Measurements from ENCODE around the gene NUP107. TPM values are rescaled to one million over a fixed set of nuclear protein-coding genes. Genes with fewer than 3 reads are reported as not detected.

Gene NUP107
- total RNA-seq, 2 experiments from 2014 or later: 106 to 126 TPM

- POLR2A ChIA-PET: interaction anchor here (1.2 kb wide), 1 partner anchor 13 kb away, joined by 4 read pairs; no protein-coding TSS in a partner anchor
- Histone ChIP-seq H3K27ac (ENCODE audit: low read depth, low read length, poor library complexity, severe bottlenecking) (no peak overlapping the region), H3K79me2 (ENCODE audit: insufficient read depth, low read depth, low read length) (no peaks in the 10 kb centered on the region), H3K4me2 (ENCODE audit: low read length) (no peak overlapping the region), H4K20me1 (ENCODE audit: insufficient read depth, low read length) (no peaks in the 10 kb centered on the region), H3K4me3 (ENCODE audit: low read depth, low read length, poor library complexity, severe bottlenecking) (no peak overlapping the region), H3K36me3 (ENCODE audit: insufficient read depth, low read length) (peaks cover 31% of the 10 kb centered on the region), H3K4me1 (ENCODE audit: insufficient read depth, low read length, poor library complexity, severe bottlenecking) (peaks cover 24% of the 10 kb centered on the region), H2AFZ (ENCODE audit: low read length) (no peak overlapping the region), H3K9me3 (ENCODE audit: low read length) (no peaks in the 10 kb centered on the region), H3K9me2 (ENCODE audit: insufficient read depth, low read length) (no peaks in the 10 kb centered on the region)
- BruUV-seq (replicated peaks): TSS peak; percentile 9
- TF ChIP-seq, protein P1, sequence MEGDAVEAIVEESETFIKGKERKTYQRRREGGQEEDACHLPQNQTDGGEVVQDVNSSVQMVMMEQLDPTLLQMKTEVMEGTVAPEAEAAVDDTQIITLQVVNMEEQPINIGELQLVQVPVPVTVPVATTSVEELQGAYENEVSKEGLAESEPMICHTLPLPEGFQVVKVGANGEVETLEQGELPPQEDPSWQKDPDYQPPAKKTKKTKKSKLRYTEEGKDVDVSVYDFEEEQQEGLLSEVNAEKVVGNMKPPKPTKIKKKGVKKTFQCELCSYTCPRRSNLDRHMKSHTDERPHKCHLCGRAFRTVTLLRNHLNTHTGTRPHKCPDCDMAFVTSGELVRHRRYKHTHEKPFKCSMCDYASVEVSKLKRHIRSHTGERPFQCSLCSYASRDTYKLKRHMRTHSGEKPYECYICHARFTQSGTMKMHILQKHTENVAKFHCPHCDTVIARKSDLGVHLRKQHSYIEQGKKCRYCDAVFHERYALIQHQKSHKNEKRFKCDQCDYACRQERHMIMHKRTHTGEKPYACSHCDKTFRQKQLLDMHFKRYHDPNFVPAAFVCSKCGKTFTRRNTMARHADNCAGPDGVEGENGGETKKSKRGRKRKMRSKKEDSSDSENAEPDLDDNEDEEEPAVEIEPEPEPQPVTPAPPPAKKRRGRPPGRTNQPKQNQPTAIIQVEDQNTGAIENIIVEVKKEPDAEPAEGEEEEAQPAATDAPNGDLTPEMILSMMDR (conservative IDR thresholded peaks at IDR 0.05; ENCODE audit: low read length): peak; percentile 40; the same call in 1 of the 2 replicates
- TF ChIP-seq EZH2phosphoT487 (IDR thresholded peaks at IDR 0.05; ENCODE audit: borderline replicate concordance, low read depth, low read length): no peak
- no peak for DNase-seq (ENCODE audit: low spot score)
- CTCF ChIA-PET (ENCODE audit: unreplicated experiment): no interaction called here
- intact Hi-C loops (cut with micrococcal nuclease; ENCODE audit: unreplicated experiment): loop anchor here (10.0 kb wide), 2 partner anchors 310 to 440 kb away; partner anchors contain the start of gene IL26
These were observed 21.7 kb upstream of the NUP107 start for GRCh38 chr12:68665016-68665569.

DNA sequence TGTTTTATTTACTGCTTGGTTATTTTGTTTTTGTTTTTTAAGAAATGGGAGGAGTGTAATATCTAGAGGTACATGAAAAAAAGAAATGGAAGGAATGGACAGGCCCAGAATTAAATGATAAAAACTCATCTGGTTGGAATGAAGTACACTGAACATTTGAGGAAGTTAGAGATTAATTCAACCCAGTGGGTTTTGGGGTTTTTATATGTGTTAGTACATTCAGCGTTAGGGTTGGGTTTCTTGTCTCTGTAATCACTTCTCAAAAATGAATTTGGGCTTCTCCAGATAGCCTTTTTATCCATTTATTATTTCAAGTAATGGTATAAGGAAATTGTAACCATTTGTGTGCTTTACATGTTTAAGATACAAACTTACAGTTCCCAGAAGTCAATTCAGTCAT is 19.5 kb upstream of the NUP107 start:
- H4K20me1 ChIP-seq (ENCODE audit: insufficient read depth, low read length): no peaks in the 10 kb centered on the region
- no TSS peak for BruUV-seq (replicated peaks)
- no peak overlapping the region for H3K4me3 ChIP-seq (ENCODE audit: low read depth, low read length, poor library complexity, severe bottlenecking)
- ChIA-PET POLR2A (no interaction called here), CTCF (ENCODE audit: unreplicated experiment) (no interaction called here)
- no peaks in the 10 kb centered on the region for H3K79me2 ChIP-seq (ENCODE audit: insufficient read depth, low read depth, low read length)
- H2AFZ ChIP-seq (ENCODE audit: low read length): no peak overlapping the region
- peaks cover 13% of the 10 kb centered on the region for H3K36me3 ChIP-seq (ENCODE audit: insufficient read depth, low read length)
- TF ChIP-seq, protein P1 (conservative IDR thresholded peaks at IDR 0.05; ENCODE audit: low read length): no peak
- no peak for TF ChIP-seq EZH2phosphoT487 (IDR thresholded peaks at IDR 0.05; ENCODE audit: borderline replicate concordance, low read depth, low read length)
- no peak for DNase-seq (ENCODE audit: low spot score)
- no peak overlapping the region for H3K27ac ChIP-seq (ENCODE audit: low read depth, low read length, poor library complexity, severe bottlenecking)
- intact Hi-C loops (cut with micrococcal nuclease; ENCODE audit: unreplicated experiment): loop anchor here (10.0 kb wide), 2 partner anchors 312 to 442 kb away; partner anchors contain the start of gene IL26
- no peak overlapping the region for H3K4me2 ChIP-seq (ENCODE audit: low read length)
- H3K4me1 ChIP-seq (ENCODE audit: insufficient read depth, low read length, poor library complexity, severe bottlenecking): peaks cover 24% of the 10 kb centered on the region
- no peaks in the 10 kb centered on the region for H3K9me3 ChIP-seq (ENCODE audit: low read length)
- no peaks in the 10 kb centered on the region for H3K9me2 ChIP-seq (ENCODE audit: insufficient read depth, low read length)

DNA sequence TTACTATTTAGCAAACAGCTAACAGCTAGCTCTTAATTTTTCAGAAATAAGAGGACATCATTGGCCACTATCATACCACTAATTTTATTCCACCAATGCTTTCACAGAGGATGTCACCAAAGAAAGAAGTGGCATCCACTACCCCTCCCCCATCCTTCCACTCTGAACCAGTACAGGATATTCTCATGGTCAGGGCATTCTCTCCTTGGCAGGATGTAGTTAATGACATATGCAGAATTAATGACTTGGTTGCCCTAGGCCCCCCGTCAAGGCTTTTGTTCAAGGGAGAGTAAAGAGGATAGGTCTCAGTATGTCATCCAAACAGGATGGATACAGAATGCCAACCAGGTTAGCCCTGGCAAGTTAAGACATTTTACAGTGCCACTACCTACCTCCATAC is 18.9 kb upstream of the NUP107 start:
- Histone ChIP-seq H2AFZ (ENCODE audit: low read length) (no peak overlapping the region), H3K79me2 (ENCODE audit: insufficient read depth, low read depth, low read length) (no peaks in the 10 kb centered on the region), H3K4me3 (ENCODE audit: low read depth, low read length, poor library complexity, severe bottlenecking) (no peak overlapping the region), H3K4me1 (ENCODE audit: insufficient read depth, low read length, poor library complexity, severe bottlenecking) (peaks cover 24% of the 10 kb centered on the region), H3K36me3 (ENCODE audit: insufficient read depth, low read length) (peaks cover 7% of the 10 kb centered on the region), H4K20me1 (ENCODE audit: insufficient read depth, low read length) (no peaks in the 10 kb centered on the region), H3K9me2 (ENCODE audit: insufficient read depth, low read length) (no peaks in the 10 kb centered on the region), H3K9me3 (ENCODE audit: low read length) (no peaks in the 10 kb centered on the region), H3K4me2 (ENCODE audit: low read length) (0 out of 2 replicates have a peak overlapping the region, but pooled peaks have one; percentile 5), H3K27ac (ENCODE audit: low read depth, low read length, poor library complexity, severe bottlenecking) (no peak overlapping the region)
- intact Hi-C loops (cut with micrococcal nuclease; ENCODE audit: unreplicated experiment): loop anchor here (10.0 kb wide), 2 partner anchors 313 to 443 kb away; partner anchors contain the start of gene IL26
- CTCF ChIA-PET (ENCODE audit: unreplicated experiment): no interaction called here
- TF ChIP-seq EZH2phosphoT487 (IDR thresholded peaks at IDR 0.05; ENCODE audit: borderline replicate concordance, low read depth, low read length): no peak
- TF ChIP-seq, protein P1 (conservative IDR thresholded peaks at IDR 0.05; ENCODE audit: low read length): no peak
- POLR2A ChIA-PET: interaction anchor here (1.8 kb wide), 1 partner anchor 9 kb away, joined by 4 read pairs; no protein-coding TSS in a partner anchor
- BruUV-seq (replicated peaks): no TSS peak
- peak; percentile 50 for DNase-seq (ENCODE audit: low spot score)

All from OCI-LY7 (cell line).